Stimulated activated CD4-positive, alpha-beta T cell treated with anti-CD3 and anti-CD28 coated beads, Interleukin-12 subunit alpha, Interleukin-12 subunit beta, amount 100 ng/mL, for 24 hours (primary cell): ENCODE measurements around the gene PGM5.

Experiments used
- DNase-seq, 2 experiments: peaks; one replicate each; pipeline ENCODE4 v3.0.0-alpha.2; 2020; ENCODE audit warnings: low read depth in 2 of 2

The PGM5 gene

GRCh38 chr9:68433531-68434110, 77.2 kb downstream of the PGM5 start:
- no peak for DNase-seq

- no peak for DNase-seq
Measured at GRCh38 chr9:68437785-68438184, 81.4 kb downstream of the PGM5 start.

- DNase-seq: no peak
Measured at GRCh38 chr9:68443624-68444023, 87.2 kb downstream of the PGM5 start.

- no peak for DNase-seq
Measured at GRCh38 chr9:68446836-68447235, 90.4 kb downstream of the PGM5 start.

GRCh38 chr9:68447611-68448010, 91.2 kb downstream of the PGM5 start:
- no peak for DNase-seq

GRCh38 chr9:68454579-68455334, 98.3 kb downstream of the PGM5 start:
- DNase-seq: no peak

GRCh38 chr9:68455451-68455850, 99.0 kb downstream of the PGM5 start:
- no peak for DNase-seq

GRCh38 chr9:68457803-68458202, 101.4 kb downstream of the PGM5 start:
- DNase-seq: no peak

GRCh38 chr9:68458918-68459317, 102.5 kb downstream of the PGM5 start:
- DNase-seq: no peak

GRCh38 chr9:68462105-68462775, 105.8 kb downstream of the PGM5 start:
- no peak for DNase-seq

- no peak for DNase-seq
Measured at GRCh38 chr9:68470067-68470466, 113.7 kb downstream of the PGM5 start.

GRCh38 chr9:68470634-68471033, 114.2 kb downstream of the PGM5 start:
- no peak for DNase-seq

- no peak for DNase-seq
Measured at GRCh38 chr9:68472119-68472518, 115.7 kb downstream of the PGM5 start.

- no peak for DNase-seq
Measured at GRCh38 chr9:68473790-68474189, 117.4 kb downstream of the PGM5 start.

- no peak for DNase-seq
Measured at GRCh38 chr9:68476422-68476821, 120.0 kb downstream of the PGM5 start.

GRCh38 chr9:68476847-68477246, 120.4 kb downstream of the PGM5 start:
- DNase-seq: no peak

GRCh38 chr9:68480807-68481206, 124.4 kb downstream of the PGM5 start:
- DNase-seq: no peak

- no peak for DNase-seq
Measured at GRCh38 chr9:68482548-68482947, 126.1 kb downstream of the PGM5 start.

- no peak for DNase-seq
Measured at GRCh38 chr9:68488126-68488525, 131.7 kb downstream of the PGM5 start.

- DNase-seq: no peak
Measured at GRCh38 chr9:68489646-68490045, 133.2 kb downstream of the PGM5 start.

GRCh38 chr9:68492806-68493205, 136.4 kb downstream of the PGM5 start:
- no peak for DNase-seq

GRCh38 chr9:68493541-68493940, 137.1 kb downstream of the PGM5 start:
- DNase-seq: no peak

GRCh38 chr9:68493958-68494577, 137.7 kb downstream of the PGM5 start:
- DNase-seq: no peak
